ENCODE results near the gene RAET1E.
"Not testable (repeated sequence)": the region's sequence is repeated elsewhere in the genome, so short reads cannot be mapped to it uniquely, and the experiment has no call there.

Gene RAET1E

GRCh38 chr6:149910721-149911151, 12.8 kb upstream of the RAET1E start:
- TF ChIP-seq CTCF (IDR thresholded peaks at IDR 0.05; ENCODE audit: borderline replicate concordance, insufficient read depth, low read depth, low read length), result no peak
- H3K4me3 ChIP-seq (ENCODE audit: low read depth, low read length), result no peak overlapping the region

GRCh38 chr6:149909701-149910470, 12.0 kb upstream of the RAET1E start:
- H3K4me3 ChIP-seq (ENCODE audit: low read depth, low read length), result no peak overlapping the region
- TF ChIP-seq CTCF (IDR thresholded peaks at IDR 0.05; ENCODE audit: borderline replicate concordance, insufficient read depth, low read depth, low read length), result no peak

- H3K4me3 ChIP-seq (ENCODE audit: low read depth, low read length), result not testable (repeated sequence)
These were observed 10.6 kb upstream of the RAET1E start for GRCh38 chr6:149908480-149908879.

GRCh38 chr6:149907317-149907716, 9.4 kb upstream of the RAET1E start:
- H3K4me3 ChIP-seq (ENCODE audit: low read depth, low read length), result no peak overlapping the region
- no peak for TF ChIP-seq CTCF (IDR thresholded peaks at IDR 0.05; ENCODE audit: borderline replicate concordance, insufficient read depth, low read depth, low read length)

- no peak overlapping the region for H3K4me3 ChIP-seq (ENCODE audit: low read depth, low read length)
- no peak for TF ChIP-seq CTCF (IDR thresholded peaks at IDR 0.05; ENCODE audit: borderline replicate concordance, insufficient read depth, low read depth, low read length)
These were observed 8.5 kb upstream of the RAET1E start for GRCh38 chr6:149906405-149906804.

GRCh38 chr6:149905911-149906371, 8.0 kb upstream of the RAET1E start:
- no peak overlapping the region for H3K4me3 ChIP-seq (ENCODE audit: low read depth, low read length)
- no peak for TF ChIP-seq CTCF (IDR thresholded peaks at IDR 0.05; ENCODE audit: borderline replicate concordance, insufficient read depth, low read depth, low read length)

GRCh38 chr6:149905371-149905910, 7.5 kb upstream of the RAET1E start:
- no peak overlapping the region for H3K4me3 ChIP-seq (ENCODE audit: low read depth, low read length)
- TF ChIP-seq CTCF (IDR thresholded peaks at IDR 0.05; ENCODE audit: borderline replicate concordance, insufficient read depth, low read depth, low read length), result no peak

Data from GM12875 (cell line).